GM19351 (cell line): ENCODE data around the gene SWAP70.
"Not testable (repeated sequence)": the region's sequence is repeated elsewhere in the genome, so short reads cannot be mapped to it uniquely, and the experiment has no call there.

Experiments
- ATAC-seq: cut with Tn5 transposase; IDR thresholded peaks from one replicate; pipeline ENCODE4 v1.9.1; 2021; ENCODE audit warnings: mild to moderate bottlenecking, moderate library complexity; ENCODE audit not compliant: unreplicated experiment

Gene SWAP70

DNA sequence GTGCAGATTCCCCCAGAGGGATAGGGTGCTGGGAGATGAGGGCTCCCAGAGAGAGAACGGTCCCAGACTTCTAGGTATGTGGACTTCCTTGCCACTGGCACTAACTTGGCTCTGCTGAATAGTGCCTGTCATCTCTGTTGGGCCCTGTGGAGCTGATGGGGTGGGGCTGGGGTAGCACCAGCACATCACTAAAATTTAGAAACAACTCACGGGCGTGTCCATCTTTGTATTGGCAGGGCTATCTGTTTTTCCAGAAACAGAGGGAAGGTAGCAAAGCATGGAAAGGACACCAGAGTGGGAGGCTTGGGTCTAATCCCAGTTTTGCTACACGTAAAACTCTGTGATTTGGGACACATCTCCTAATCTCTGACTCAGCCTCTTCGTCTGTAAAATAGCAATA lies 25.8 kb downstream of the SWAP70 start:
- ATAC-seq, result no peak

GRCh38 chr11:9691865-9692264 lies 28.0 kb downstream of the SWAP70 start:
- no peak for ATAC-seq

DNA sequence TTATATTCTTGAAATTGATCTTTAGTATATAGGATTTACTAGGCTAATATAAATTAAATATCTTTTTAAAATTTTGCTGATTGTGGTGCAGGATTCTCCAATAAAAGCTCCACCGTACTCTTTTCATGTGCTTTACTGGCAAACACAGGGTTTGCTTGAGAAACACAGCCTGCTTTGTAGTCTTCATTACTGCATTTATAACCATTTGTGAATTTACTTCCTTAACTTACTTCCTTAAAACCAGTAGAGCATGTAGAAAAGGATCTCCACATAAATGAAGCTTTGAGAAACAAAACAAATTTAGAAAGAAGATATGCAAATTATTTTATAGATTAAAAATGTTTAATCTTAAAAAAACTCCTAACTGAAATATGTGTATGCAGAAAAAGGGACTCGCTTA lies 28.8 kb downstream of the SWAP70 start:
- ATAC-seq, result no peak

DNA sequence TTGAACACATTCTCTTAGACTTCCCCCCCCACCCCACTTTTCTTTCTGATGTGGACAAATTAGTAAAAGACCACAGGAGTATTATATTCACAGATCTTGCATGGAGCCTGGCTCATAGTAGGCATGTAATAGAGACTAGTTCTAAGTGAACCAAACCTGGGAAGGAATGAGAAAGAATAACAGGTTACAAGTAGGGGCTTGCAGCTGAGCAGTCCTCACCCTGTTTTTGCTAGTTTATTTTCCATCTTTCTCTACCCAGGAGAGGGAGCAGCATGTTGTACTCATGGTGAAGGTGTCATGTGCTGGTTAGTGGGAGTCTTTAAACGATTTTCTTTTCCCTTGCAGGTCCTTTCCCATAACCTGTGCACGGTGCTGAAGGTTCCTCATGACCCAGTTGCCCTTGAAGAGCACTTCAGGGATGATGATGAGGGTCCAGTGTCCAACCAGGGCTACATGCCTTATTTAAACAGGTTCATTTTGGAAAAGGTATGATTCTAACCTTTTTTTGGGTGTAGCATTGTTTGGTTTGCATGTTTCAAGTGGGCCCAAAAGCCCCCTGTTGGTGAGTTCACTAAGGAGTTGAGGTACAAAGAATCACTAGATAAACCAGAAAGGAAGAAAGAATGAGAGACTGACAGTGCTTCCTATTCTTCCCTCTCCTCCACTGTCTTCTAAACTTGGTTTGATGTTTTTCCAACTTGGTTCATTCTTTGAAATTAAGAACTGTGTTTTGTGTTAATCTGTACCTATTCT lies 30.1 kb downstream of the SWAP70 start:
- ATAC-seq, result no peak

- ATAC-seq, result not testable (repeated sequence)
Measured at GRCh38 chr11:9695228-9695627, 31.4 kb downstream of the SWAP70 start.

DNA sequence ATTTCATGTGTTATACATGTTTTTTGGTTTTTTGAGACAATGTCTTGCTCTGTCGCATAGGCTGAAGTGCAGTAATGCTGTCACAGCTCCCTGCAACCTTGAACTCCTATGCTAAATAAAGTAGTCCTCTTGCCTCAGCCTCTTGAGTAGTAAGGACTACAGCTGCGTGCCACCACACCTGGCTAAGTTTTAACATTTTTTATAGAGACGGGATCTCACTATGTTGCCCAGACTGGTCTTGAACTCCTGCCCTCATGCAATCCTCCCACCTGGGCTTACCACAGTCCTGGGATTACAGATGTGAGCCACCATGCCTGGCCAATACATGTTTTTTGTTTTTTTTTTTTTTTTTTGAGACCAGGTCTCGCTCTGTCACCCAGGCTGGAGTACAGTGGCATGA lies 33.9 kb downstream of the SWAP70 start:
- no peak for ATAC-seq

- ATAC-seq, result no peak
Measured at GRCh38 chr11:9700105-9700801, 36.4 kb downstream of the SWAP70 start.

DNA sequence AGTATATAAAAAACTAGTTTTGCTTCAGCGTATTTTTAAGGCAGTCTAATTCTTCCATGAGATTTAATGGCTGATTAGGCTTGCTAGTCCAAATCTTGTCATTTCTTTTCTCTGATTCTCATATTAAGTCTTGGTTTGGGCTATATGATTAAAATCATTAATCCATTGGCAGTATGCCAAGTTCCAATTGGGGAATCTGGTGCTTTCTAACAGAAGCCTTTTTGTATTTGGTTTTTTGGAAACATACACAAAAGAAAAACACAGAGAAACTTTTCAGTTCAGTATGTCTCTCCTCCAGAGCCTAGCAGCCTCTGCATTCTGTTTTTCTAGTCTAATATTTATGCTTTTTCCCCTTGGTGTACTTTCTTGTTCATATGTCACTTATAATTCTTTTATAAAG lies 37.9 kb downstream of the SWAP70 start:
- no peak for ATAC-seq

DNA sequence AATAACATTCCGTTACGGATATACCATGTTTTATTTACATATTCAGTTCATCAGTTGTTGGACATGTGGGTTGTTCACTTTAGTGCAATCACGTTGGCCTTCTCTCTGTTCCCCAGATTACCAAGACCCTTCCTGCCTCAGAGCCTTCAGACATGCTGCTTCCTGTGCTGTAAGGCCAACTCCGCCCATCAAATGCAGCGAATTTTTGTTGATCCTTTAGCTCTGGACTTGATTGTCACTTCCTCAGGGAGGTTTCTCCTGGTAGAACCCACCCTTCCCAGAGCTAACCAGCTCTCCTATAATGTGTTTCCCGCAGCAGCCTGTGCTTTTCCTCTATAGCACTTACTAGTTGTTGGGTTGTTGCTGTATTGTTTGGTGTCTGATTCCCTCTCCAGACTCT lies 39.4 kb downstream of the SWAP70 start:
- ATAC-seq, result no peak

GRCh38 chr11:9704037-9704436 lies 40.2 kb downstream of the SWAP70 start:
- no peak for ATAC-seq

GRCh38 chr11:9704620-9705019 lies 40.7 kb downstream of the SWAP70 start:
- ATAC-seq, result no peak

DNA sequence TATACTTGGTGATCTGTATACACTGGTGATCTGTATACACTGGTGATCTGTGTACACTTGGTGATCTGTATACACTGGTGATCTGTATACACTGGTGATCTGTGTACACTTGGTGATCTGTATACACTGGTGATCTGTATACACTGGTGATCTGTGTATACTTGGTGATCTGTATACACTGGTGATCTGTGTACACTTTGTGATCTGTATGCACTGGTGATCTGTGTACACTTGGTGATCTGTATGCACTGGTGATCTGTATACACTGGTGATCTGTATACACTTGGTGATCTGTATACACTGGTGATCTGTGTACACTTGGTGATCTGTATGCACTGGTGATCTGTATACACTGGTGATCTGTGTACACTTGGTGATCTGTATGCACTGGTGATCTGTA lies 41.5 kb downstream of the SWAP70 start:
- ATAC-seq, result not testable (repeated sequence)

DNA sequence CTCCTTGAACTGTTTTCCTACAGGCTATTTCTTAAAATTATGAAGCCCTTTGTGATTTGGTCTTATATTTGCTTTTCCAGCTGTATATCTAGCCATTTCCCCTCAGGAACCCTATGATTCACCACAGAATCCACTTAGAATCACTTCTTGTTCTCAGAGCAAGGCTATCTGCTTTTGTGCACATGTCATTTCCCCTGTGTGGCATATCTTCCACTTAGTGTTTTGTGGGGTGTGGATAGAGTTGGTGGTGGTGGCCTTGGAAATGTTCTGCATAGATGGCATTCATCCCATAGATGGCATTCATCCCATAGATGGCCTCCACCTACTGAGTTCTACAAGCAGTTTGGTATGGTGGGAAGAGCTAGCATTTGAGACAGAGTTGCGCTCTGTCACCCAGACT lies 44.7 kb downstream of the SWAP70 start:
- no peak for ATAC-seq

GRCh38 chr11:9710223-9710622 lies 46.3 kb downstream of the SWAP70 start:
- no peak for ATAC-seq

DNA sequence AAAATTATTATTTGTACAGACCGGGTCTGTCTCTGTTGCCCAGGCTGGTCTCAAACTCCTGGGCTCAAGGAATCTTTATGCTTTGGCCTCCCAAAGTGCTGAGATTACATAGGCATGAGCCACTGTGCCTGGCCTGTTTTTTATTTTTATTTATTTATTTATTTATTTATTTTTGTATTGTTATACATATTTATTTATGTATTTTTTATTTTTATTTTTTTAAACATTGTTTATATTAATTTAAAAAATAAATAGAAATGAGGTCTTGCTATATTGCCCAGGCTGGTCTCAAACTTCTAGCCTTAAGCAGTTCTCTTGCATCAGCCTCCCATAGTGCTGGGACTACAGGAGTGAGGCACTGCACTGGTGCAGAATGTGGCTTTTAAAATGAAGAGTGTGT lies 47.0 kb downstream of the SWAP70 start:
- ATAC-seq, result no peak

GRCh38 chr11:9711454-9712307 lies 47.8 kb downstream of the SWAP70 start:
- ATAC-seq, result no peak

- ATAC-seq, result no peak
Measured at GRCh38 chr11:9714272-9714940, 50.5 kb downstream of the SWAP70 start.

DNA sequence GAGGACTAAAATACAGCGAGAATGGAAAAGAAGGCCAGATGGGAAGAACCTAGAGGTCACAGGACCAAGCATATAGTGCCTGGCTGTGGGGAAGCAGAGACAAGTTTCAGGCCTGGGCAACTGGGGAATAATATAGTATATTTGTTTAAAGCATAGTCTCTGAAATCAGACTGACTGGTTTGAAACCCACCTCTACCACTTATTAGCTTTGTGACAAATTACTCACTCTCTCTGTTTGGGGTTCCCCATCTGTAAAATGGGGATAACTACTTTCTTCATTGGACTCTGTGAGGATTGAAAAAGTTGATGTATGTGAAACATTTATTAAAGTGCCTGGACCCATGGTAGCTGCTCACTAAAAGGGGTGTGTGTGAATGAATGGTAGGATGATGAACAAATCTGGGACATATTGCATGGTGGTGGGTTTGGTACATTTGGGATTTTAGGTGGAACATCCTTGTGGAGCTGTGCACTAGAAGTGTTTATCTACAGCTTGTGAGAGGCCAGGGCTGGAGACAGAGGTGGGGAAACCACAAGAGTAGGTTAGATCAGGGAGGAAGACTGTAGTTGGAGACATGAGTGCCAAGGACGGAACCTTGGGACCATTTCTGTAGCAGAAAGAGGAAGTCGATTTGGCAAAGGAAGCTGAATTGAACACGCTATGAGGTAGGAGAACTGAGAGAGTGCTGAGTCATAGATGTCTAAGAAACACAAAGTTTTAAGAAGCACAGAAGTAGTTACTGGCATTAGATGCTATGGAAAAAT lies 52.6 kb downstream of the SWAP70 start:
- peak; percentile 86 for ATAC-seq

DNA sequence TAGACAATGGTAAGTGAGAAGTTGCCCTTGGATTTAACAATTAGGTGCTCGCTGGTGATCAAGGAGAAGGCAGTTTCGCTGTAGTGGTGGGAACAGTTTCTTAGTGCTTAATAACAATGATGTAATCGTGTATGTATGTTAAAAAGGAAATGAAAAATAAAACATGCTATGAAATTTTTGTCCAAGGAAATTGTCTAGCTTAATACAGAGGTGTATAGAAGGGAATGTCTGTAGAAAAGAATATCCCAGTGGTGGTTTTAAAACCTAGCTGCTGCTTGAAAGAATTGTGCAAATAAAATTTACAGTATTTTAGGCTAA lies 53.1 kb downstream of the SWAP70 start:
- no peak for ATAC-seq

GRCh38 chr11:9717719-9718118 lies 53.8 kb downstream of the SWAP70 start:
- no peak for ATAC-seq

DNA sequence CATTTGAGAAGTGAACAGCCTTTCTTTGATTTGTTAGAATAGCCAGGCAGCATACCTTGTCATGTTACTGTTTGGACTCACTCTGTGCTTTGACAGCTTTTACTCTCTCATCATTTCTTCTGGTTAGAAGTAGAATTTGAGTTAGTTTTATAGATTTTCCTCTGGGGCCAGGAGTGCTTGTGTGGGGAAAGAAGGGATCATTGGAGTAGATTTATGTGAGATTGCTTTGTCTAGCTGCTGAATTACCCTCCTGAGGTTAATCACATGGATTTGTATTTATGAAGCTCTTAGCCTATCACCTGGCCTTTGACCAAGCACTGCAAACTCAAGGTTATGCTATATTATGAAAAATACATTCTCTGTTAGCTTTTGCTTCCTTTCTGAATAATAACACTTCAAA lies 54.3 kb downstream of the SWAP70 start:
- no peak for ATAC-seq
